SK-N-MC (cell line): ENCODE results near the gene GLP1R.

Source experiments
- DNase-seq: peaks from one replicate; pipeline ENCODE4 v3.0.0-alpha.2; 2011; ENCODE audit warnings: low read depth, low spot score
- H3K27ac ChIP-seq: fragments of 200-600 bp; sonication (generic); 2 replicates; pipeline ENCODE4 v1.5.1; 2016; ENCODE audit warnings: mixed run types
- H3K36me3 ChIP-seq: fragments of 200-600 bp; sonication (generic); 2 replicates; pipeline ENCODE4 v1.6.1; 2017; ENCODE audit warnings: antibody characterized with exemption, low read length, mixed read lengths; ENCODE audit not compliant: insufficient read depth
- H3K4me3 ChIP-seq: fragments of 200-600 bp; sonication (generic); 2 replicates; pipeline ENCODE4 v1.5.1; 2016
- H3K9ac ChIP-seq: fragments of 200-600 bp; sonication (generic); 2 replicates; pipeline ENCODE4 v1.8.0; 2017; ENCODE audit warnings: mixed run types, mixed read lengths; ENCODE audit not compliant: insufficient read length
- H3K9me3 ChIP-seq: fragments of 200-600 bp; sonication (generic); 2 replicates; pipeline ENCODE4 v1.6.1; 2017; ENCODE audit warnings: low read depth, mild to moderate bottlenecking, antibody characterized with exemption, low read length, moderate library complexity, mixed read lengths
- EZH2 ChIP-seq: fragments of 200-600 bp; sonication (generic); IDR thresholded peaks from one replicate; pipeline ENCODE4 v1.6.1; 2017; ENCODE audit warnings: antibody characterized with exemption
- FOXP2 ChIP-seq: optimal IDR thresholded peaks from 2 replicates; pipeline ENCODE3; 2011; ENCODE audit warnings: mild to moderate bottlenecking, moderate library complexity; ENCODE audit not compliant: insufficient read depth; ENCODE audit errors: extremely low read length, control extremely low read depth
- POLR2AphosphoS5 ChIP-seq: IDR thresholded peaks from 2 replicates; pipeline ENCODE4 v1.6.1; 2012; ENCODE audit warnings: mild to moderate bottlenecking, low read depth, low read length, borderline replicate concordance

GLP1R gene

DNA sequence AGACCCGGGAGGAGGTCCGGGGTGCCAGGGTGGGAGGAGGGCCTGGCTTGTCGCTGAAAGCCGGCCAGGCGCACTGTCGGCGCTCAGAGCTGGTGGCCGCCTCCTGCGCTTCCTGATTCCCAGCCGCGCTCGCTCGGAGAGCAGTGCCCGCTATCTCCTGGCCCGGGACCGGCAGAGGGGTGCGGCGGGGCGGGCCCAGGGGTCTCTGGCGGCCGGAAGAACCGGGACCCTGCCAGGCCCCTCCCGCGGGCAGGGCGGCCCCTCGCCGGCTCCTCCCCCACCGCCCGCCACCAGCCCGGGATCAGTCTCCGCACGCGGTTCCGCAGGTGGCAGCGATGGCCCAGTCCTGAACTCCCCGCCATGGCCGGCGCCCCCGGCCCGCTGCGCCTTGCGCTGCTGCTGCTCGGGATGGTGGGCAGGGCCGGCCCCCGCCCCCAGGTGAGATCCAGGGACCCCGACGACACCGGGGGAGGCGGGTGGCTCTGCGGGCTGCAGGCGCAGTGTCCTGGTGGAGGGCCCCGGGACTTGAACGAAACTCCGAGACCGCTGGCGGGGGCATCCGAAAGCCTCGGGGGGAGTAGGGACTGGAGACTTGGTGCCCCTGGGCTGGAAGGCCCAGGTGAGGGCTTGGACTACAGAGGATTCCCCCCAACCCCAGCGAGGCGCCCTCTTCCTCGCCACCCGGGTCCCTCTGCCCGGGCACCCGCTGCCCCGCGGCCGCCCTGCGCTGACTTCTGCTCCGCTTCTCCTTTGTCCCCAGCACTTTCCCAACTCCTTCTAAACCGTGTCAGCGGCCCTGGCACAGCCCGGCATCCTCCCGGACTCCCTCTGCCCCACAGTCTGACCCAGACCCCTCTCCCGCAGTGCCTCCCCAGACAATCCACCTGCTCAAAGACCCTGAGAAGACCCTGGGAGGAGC, at the start of gene GLP1R:
GLP1R (plus strand) TSS at position 301 of the 919 bp plus-strand sequence; CDS start at position 361, 60 bp downstream.
- no peaks in the 10 kb centered on the region for H3K9me3 ChIP-seq
- H3K27ac ChIP-seq, result no peak within 1 kb of the TSS
- no peaks in the 10 kb centered on the region for H3K36me3 ChIP-seq
- no peak within 1 kb of the TSS for H3K4me3 ChIP-seq
- H3K9ac ChIP-seq, result no peak within 1 kb of the TSS
- no peak for DNase-seq
- no peak for TF ChIP-seq POLR2AphosphoS5
- peak; percentile 5 for TF ChIP-seq EZH2

DNA sequence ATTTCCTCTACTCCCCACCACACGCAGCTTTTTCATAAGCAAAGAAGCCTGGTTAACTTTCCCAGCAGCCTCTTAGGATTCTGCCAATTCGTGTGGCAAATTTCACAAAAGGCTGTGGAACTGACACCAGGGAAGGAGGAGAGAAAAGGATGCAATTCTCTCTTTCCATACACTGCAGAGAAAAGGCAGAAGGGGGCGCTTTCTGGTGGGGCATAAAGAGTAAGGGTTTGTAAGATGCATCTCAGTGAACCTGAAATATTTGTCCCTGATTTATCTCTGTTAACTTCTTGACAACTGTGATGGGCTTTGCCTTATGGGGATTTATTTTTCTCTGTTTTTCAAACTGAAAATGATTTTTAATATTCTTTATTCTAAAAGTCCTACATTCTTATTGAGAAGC, 45.5 kb upstream of the GLP1R start:
- H3K9ac ChIP-seq, result no peak overlapping the region
- DNase-seq, result no peak
- no peak overlapping the region for H3K4me3 ChIP-seq
- no peaks in the 10 kb centered on the region for H3K9me3 ChIP-seq
- H3K27ac ChIP-seq, result no peak overlapping the region
- H3K36me3 ChIP-seq, result no peaks in the 10 kb centered on the region
- TF ChIP-seq EZH2 (no peak), POLR2AphosphoS5 (no peak), FOXP2 (no peak)

GRCh38 chr6:39003492-39003891, 45.1 kb upstream of the GLP1R start:
- no peak for DNase-seq
- Histone ChIP-seq H3K4me3 (no peak overlapping the region), H3K9me3 (no peaks in the 10 kb centered on the region), H3K9ac (no peak overlapping the region), H3K27ac (no peak overlapping the region), H3K36me3 (no peaks in the 10 kb centered on the region)
- TF ChIP-seq POLR2AphosphoS5, result no peak
- TF ChIP-seq FOXP2, result no peak
- no peak for TF ChIP-seq EZH2

DNA sequence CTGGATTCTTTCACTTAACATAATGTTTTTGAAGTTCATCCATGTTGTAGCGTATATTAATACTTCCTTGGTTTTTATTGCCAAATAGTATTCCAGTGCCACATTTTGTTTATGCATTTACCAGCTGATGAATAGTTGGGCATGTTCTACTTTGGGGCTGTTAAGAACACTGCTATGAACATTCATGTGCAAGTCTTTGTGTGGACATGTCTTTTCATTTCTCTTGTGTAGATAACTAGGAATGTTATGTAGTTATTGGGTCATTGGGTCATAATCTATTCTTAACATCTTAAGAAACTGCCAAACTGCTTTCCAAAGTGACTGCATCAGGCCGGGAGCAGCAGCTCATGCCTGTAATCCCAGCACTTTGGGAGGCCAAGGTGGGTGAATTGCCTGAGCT, 43.8 kb upstream of the GLP1R start:
- Histone ChIP-seq H3K27ac (no peak overlapping the region), H3K4me3 (no peak overlapping the region), H3K36me3 (no peaks in the 10 kb centered on the region), H3K9me3 (no peaks in the 10 kb centered on the region), H3K9ac (no peak overlapping the region)
- DNase-seq, result no peak
- TF ChIP-seq POLR2AphosphoS5 (no peak), EZH2 (no peak), FOXP2 (no peak)

DNA sequence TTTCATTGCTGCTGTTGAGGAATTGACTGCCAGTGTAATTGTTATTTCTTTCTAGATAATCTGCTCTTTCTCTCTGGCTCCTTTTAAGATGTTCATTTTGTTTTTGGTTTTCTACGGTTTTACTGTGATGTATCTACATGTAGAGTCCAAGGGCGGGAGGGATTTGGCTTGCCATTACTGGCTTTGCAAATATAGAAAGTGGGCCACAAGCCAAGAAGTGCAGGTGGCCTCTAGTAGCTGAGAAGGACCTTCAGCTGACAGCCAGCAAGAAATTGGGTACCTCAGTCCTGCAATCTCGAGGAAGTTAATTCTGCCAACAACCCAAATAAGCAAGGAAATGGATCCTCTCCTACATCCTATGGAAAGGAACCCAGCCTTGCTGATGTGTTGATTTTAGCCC, 42.8 kb upstream of the GLP1R start:
- no peaks in the 10 kb centered on the region for H3K36me3 ChIP-seq
- no peak for TF ChIP-seq EZH2
- TF ChIP-seq FOXP2, result no peak
- TF ChIP-seq POLR2AphosphoS5, result no peak
- no peak for DNase-seq

GRCh38 chr6:39007575-39007974, 41.0 kb upstream of the GLP1R start:
- H3K9me3 ChIP-seq, result no peaks in the 10 kb centered on the region

More for the DNA sequence above, 42.8 kb upstream of the GLP1R start:
- H3K27ac ChIP-seq, result no peak overlapping the region
- H3K9me3 ChIP-seq, result no peaks in the 10 kb centered on the region
- H3K9ac ChIP-seq, result no peak overlapping the region
- no peak overlapping the region for H3K4me3 ChIP-seq

DNA sequence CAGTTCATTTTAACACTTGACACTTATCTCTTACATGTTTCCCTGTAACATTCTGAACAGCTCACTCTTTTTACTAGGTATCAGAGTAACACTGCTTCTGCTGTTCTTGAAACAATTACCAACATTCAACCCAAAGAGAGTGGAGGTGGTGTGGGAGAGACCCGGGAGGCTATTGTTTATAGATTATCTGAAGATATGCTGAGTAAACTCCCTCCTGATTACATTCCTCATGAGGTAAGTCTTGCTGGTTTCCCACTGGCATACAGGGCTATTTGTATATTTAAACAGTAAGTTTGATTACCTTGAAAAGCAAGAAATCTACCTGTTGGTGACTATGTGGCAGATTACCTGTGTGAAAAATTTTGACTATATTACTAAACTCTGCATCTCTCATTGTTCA, 39.8 kb upstream of the GLP1R start:
- H3K9me3 ChIP-seq, result no peaks in the 10 kb centered on the region
- no peak for DNase-seq
- no peak overlapping the region for H3K27ac ChIP-seq
- no peaks in the 10 kb centered on the region for H3K36me3 ChIP-seq
- TF ChIP-seq POLR2AphosphoS5, result no peak
- no peak overlapping the region for H3K9ac ChIP-seq
- no peak overlapping the region for H3K4me3 ChIP-seq

More at GRCh38 chr6:39007575-39007974, 41.0 kb upstream of the GLP1R start:
- H3K9ac ChIP-seq, result no peak overlapping the region
- H3K4me3 ChIP-seq, result no peak overlapping the region
- TF ChIP-seq POLR2AphosphoS5, result no peak
- no peak for TF ChIP-seq EZH2
- no peak for TF ChIP-seq FOXP2
- DNase-seq, result no peak
- no peak overlapping the region for H3K27ac ChIP-seq
- H3K36me3 ChIP-seq, result no peaks in the 10 kb centered on the region

DNA sequence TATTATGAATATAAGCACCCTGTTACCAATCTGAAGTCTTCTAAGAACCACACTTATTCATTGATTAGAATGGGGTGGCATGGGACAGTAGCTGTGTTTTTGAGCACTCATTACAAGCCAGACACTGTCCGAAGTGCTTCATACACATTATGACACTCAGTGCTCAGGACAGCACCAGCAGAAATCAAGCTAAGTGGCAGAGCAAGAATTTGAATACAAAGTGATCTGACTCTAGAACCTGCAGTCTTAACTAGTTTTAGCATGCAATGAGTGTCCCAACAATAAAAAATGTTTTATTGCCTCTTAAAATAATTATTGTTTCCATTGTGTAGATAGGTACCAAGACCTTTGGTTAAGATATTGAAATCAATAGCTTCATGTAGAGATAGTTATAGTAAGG, 39.1 kb upstream of the GLP1R start:
- Histone ChIP-seq H3K9ac (no peak overlapping the region), H3K4me3 (no peak overlapping the region), H3K36me3 (no peaks in the 10 kb centered on the region), H3K9me3 (no peaks in the 10 kb centered on the region), H3K27ac (no peak overlapping the region)
- no peak for DNase-seq
- TF ChIP-seq FOXP2 (no peak), EZH2 (no peak), POLR2AphosphoS5 (no peak)
